Fibroblast of skin of back (primary cell): ENCODE results near the gene PTPRF.

ENCODE experiments used
- DNase-seq: peaks from one replicate; pipeline ENCODE4 v3.0.0-alpha.2; 2013

The PTPRF gene

GRCh38 chr1:43513471-43514173, 17.1 kb upstream of the PTPRF start:
- DNase-seq = no peak

GRCh38 chr1:43518935-43519686, 11.6 kb upstream of the PTPRF start:
- DNase-seq = no peak

DNA sequence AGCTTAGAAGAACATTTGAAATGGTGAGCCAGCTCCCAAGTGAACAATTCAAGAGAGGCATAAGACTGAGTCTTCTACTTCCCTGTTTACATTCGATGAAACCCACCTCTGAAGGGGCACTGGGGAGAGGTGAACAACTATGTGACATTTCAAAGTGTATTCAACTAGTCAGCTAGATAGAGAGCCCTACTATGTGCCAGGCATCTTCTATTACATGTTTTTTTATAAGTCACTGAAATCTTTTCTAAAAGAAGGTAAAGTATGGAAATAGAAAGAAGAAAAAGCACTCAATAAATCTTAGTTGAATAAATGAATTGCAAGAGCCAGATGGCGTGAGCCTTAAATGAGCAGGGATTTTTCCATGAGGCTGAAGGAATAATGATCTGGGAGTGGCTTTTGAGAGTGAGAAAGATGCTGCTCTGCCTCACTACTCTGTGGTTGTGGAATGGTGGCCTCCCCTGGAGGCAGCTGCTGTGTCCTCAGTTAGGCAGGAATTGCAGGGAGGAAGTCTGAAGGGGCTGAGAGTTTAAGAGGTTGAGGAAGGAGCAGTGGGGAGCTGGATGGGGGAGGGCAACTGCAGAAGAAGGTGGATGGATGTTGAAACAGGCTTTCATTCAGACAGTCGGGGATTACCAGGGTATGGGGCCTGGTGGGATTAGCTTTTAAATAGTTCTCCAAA, 10.4 kb upstream of the PTPRF start:
- DNase-seq = no peak

GRCh38 chr1:43521078-43521477, 9.6 kb upstream of the PTPRF start:
- DNase-seq = no peak

DNA sequence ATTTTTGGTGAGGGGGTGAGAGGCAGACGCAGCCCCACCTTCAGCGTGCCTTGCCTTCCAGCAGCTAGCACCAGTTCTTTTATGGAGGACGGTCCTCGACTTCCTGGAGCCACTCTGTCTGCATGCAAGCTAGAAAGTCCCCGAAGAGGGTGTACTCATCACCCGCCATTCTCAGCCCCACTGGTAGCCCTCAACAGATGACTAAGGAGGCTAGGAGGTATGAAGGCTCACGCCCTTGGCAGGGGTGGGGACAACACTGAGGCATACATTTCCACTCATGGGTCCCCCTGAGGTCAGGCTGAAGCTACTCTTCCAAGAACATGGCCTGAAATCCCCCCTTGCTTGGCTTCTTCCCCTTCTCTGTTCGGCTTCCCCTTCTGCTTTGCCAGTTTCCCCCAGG, 8.9 kb upstream of the PTPRF start:
- DNase-seq = no peak

GRCh38 chr1:43522431-43522775, 8.3 kb upstream of the PTPRF start:
- no peak for DNase-seq

DNA sequence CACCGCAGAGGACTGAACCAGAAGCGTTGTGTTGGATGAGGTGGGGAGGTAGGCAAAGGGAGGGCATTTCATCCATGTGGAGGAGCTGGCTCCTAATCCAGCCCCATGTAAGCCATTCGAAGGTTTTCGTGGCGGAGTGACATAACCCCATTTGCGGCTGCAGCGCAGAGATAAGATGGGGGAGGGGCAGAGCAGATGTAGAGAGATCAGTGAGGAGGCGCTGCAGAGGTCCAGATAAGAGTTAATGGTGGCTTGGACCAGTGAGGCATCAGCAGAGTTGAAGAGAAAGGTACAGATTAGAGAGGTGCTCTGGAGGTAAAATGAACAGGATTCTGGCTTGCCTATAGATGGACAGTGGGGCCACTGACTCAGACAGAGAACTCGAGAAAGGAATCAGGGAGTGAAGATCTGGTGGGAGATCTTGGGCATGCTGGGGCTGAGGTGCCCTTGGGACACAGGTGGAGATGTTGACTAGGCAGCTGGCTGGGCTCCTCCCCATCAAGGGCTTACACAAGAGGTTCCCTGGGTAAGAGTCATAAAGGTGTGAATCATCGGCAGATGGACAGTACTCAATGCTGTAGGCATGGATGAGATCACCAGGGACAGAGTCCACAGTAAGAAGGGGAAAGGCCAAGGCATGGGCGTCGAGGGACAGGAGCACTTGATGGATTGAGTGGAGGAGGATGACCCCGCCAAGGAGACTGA, 7.8 kb upstream of the PTPRF start:
- peak; percentile 57 for DNase-seq

DNA sequence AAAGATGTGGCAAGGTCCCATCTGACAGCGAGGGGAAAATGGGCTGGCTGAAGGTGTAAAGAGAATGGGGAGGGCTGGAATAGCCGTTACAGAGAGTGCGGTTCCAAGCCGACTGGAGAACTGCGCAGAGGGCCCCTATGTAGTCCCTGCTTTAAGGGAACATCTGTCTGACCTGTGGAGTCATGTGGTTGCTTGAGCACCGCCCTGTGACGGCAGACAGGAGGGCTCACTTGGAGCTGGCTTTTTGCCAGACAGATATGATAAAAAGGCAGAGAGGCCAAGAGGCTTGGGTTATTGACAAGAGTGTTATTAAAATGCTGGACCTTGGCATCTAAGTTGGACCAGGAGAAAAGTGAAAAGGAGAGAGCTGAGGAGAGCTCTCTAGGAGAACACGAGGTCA, 5.9 kb upstream of the PTPRF start:
- DNase-seq = no peak

DNA sequence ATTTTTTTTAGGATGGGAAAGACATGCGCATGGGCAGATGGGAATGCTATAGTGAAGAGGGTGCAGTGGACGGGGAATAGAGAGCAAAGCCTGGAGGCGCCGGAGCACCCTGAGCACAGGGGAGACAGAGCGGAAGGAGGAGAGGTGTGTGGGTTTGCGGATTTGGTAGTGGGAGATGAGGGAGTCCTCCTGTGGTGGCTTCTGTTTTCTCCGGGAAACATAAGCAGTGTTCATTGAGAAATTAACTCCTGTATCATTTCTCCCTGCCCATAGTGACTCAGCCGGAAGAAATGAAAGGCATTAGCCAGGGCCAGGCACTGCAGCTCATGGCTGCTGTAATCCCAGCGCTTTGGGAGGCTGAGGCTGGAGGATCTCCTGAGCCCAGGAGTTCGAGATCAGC, 4.7 kb upstream of the PTPRF start:
- DNase-seq = peak; percentile 78

- DNase-seq = no peak
Measured at GRCh38 chr1:43527111-43527878, 3.4 kb upstream of the PTPRF start.

- peak; percentile 83 for DNase-seq
Measured at GRCh38 chr1:43529206-43529731, 1.4 kb upstream of the PTPRF start.

GRCh38 chr1:43531107-43531905, 623 bp downstream of the PTPRF start:
- DNase-seq = no peak

DNA sequence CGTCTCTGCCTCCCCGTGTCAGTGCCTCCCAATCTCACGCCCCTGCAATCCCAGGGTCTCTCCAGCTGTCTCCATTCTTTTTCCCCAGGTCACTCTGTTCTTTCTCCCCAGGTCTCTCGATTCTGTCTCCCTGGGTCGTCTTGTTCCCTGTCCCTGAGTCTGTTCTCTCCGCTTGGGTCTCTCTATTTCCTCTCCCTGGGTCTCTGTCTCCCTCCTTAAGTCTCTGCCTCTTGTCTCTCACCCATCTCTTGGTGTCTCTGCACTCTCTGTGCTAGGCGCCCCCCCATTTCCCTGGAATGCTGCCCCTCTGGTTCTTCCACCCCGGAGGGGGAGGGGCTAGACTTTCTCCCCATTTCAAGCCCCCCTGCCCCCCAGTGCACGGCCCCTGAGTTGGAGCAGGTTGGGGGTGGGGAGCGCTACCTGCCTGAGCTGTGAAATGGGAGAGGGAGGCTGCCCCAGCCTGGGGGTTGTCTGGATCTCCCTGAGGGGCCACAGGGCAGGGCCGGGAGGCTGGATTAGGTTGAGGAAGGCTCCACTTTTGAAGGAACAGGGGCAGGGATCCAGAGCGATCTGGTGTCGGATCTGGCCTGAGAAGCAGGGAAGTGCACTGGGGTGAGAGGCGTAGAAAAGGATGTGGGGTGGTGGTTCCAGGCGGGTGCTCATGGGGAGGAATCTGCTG, 1.4 kb downstream of the PTPRF start:
- no peak for DNase-seq

DNA sequence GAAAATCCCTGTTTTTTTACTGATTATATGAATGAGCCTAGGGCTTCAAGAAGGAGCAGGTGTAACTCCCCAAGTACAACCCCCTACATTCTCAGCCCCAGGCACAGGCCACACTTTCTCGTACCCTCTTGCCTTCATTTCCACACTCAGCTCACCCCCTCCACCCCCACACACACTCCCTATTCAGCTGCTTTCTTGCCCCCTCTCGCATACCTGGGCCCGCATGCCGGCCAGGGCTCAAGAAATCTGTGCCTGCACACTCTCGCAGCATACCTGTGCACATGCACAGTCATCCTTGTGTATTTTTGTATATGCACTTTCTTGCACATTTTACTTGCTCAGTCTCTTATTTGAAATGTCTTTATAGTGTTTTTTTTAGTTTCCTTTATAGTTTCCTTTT, 2.0 kb downstream of the PTPRF start:
- no peak for DNase-seq

- DNase-seq = no peak
Measured at GRCh38 chr1:43533584-43533983, 2.9 kb downstream of the PTPRF start.

GRCh38 chr1:43534256-43534655, 3.6 kb downstream of the PTPRF start:
- DNase-seq = no peak

GRCh38 chr1:43536196-43536863, 5.6 kb downstream of the PTPRF start:
- no peak for DNase-seq

GRCh38 chr1:43536864-43537358, 6.2 kb downstream of the PTPRF start:
- no peak for DNase-seq

DNA sequence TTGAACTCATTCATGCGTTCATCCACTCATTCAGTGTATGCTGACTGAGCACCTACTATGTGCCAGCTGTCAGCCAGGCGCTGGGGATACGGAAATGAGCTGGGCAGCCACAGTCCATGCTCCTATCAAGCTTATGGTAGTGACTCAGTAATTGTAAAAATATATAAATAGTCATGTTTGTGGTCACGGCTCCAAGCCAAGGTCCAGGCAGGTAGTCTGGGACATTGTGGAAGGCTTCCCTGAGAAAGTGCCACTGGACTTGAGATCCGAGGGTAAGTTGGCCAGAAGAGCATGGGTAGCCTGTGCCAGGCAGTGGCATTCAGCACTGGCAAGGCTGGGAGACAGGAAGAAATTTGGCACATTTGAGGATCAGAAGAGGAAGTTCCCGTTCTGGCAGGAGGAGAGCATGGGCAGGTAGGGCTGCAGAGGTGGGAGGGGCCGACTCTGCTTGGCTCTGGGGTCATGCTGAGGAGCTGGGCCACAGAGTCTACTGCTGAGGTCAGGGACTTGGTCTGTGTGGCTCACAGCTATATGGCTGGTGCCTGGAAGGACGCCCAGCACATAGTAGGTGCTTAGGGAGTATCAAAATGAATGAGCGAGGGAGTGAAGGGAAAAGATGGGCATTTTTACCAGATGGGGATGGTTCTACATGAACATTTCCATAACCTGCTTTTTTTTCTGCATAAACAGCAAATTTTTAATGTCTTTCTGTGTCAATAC, 6.9 kb downstream of the PTPRF start:
- no peak for DNase-seq
